ENCODE data around the gene MYMK.
"Not testable (repeated sequence)": the region's sequence is repeated elsewhere in the genome, so short reads cannot be mapped to it uniquely, and the experiment has no call there.

The MYMK gene

GRCh38 chr9:133524679-133525228 lies at the start of gene MYMK:
Gene MYMK, minus strand, starts transcription at chr9:133524959. Its CDS starts 115 bp downstream, at chr9:133524844.
- DNase-seq: no peak

- DNase-seq: no peak
Measured at GRCh38 chr9:133573791-133574515, 49.2 kb upstream of the MYMK start.

- DNase-seq: no peak
Measured at GRCh38 chr9:133572821-133573361, 48.1 kb upstream of the MYMK start.

GRCh38 chr9:133571896-133572595 lies 47.3 kb upstream of the MYMK start:
- DNase-seq: no peak

- DNase-seq: no peak
Measured at GRCh38 chr9:133571391-133571890, 46.7 kb upstream of the MYMK start.

GRCh38 chr9:133570691-133571080 lies 45.9 kb upstream of the MYMK start:
- DNase-seq: no peak

GRCh38 chr9:133569891-133570690 lies 45.3 kb upstream of the MYMK start:
- DNase-seq: no peak

GRCh38 chr9:133569121-133569785 lies 44.5 kb upstream of the MYMK start:
- DNase-seq: no peak

- DNase-seq: no peak
Measured at GRCh38 chr9:133568186-133568585, 43.4 kb upstream of the MYMK start.

GRCh38 chr9:133566817-133567216 lies 42.1 kb upstream of the MYMK start:
- no peak for DNase-seq

- no peak for DNase-seq
Measured at GRCh38 chr9:133566382-133566781, 41.6 kb upstream of the MYMK start.

GRCh38 chr9:133564451-133565116 lies 39.8 kb upstream of the MYMK start:
- DNase-seq: no peak

GRCh38 chr9:133563814-133564213 lies 39.1 kb upstream of the MYMK start:
- DNase-seq: not testable (repeated sequence)

- DNase-seq: no peak
Measured at GRCh38 chr9:133563291-133563796, 38.6 kb upstream of the MYMK start.

GRCh38 chr9:133562611-133563290 lies 38.0 kb upstream of the MYMK start:
- no peak for DNase-seq

GRCh38 chr9:133561976-133562554 lies 37.3 kb upstream of the MYMK start:
- no peak for DNase-seq

- DNase-seq: no peak
Measured at GRCh38 chr9:133560944-133561343, 36.2 kb upstream of the MYMK start.

GRCh38 chr9:133560311-133560710 lies 35.6 kb upstream of the MYMK start:
- DNase-seq: no peak

GRCh38 chr9:133558191-133559126 lies 33.7 kb upstream of the MYMK start:
- no peak for DNase-seq
